Superior temporal gyrus (tissue), 1 donor: Measurements from ENCODE around the gene KMT2C.
"Not testable (repeated sequence)": the region's sequence is repeated elsewhere in the genome, so short reads cannot be mapped to it uniquely, and the experiment has no call there.

Experiments used
- DNase-seq: peaks from one replicate; pipeline ENCODE4 v3.0.0-alpha.2; 2016; ENCODE audit errors: extremely low spot score

The KMT2C gene

GRCh38 chr7:152313217-152313616, 122.6 kb downstream of the KMT2C start:
- no peak for DNase-seq

GRCh38 chr7:152312316-152312715, 123.5 kb downstream of the KMT2C start:
- DNase-seq, result no peak

GRCh38 chr7:152307902-152308301, 127.9 kb downstream of the KMT2C start:
- DNase-seq, result no peak

GRCh38 chr7:152299542-152300143, 136.2 kb downstream of the KMT2C start:
- not testable (repeated sequence) for DNase-seq

GRCh38 chr7:152292897-152293296, 142.9 kb downstream of the KMT2C start:
- DNase-seq, result no peak

DNA sequence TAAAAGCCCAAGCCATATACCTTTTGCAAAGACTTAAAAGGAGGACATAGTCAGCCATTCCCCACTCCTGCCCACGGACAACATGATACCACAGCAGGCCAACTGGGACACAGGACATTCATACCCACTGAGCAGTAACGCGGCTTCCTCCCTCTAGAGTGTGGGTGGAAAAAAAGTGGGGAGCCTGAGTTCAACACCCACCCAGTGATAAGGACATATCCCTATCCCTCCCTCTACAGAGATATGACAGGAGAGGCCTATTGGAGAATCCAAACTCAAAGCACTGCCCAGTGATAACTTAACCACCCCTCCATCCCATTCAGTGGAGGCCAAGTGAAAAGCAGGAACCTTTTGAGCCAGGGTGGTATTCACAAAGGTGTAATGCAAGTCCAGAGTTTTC, 148.8 kb downstream of the KMT2C start:
- not testable (repeated sequence) for DNase-seq

- not testable (repeated sequence) for DNase-seq
Measured at GRCh38 chr7:152286219-152286618, 149.6 kb downstream of the KMT2C start.

GRCh38 chr7:152284998-152285397, 150.8 kb downstream of the KMT2C start:
- DNase-seq, result not testable (repeated sequence)

- not testable (repeated sequence) for DNase-seq
Measured at GRCh38 chr7:152277687-152278086, 158.1 kb downstream of the KMT2C start.

DNA sequence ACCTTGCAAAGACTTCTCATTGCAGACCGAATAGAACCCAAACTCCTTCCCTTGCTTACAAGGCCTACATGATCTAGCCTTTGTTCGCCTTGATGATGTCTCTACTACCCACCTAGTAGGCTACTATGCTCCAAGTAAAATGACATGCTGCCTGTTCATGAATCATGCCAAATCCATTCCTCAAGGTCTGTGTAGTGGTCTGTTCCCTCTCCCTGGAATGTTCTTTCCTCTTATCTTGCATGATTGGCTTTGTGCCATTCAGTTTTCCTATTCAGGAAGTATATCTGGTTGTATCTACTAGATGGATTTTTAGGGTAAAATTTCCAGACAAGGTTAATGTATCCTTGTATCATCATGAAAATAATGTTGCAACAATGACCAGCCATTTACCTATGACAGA, 165.4 kb downstream of the KMT2C start:
- DNase-seq, result not testable (repeated sequence)

- not testable (repeated sequence) for DNase-seq
Measured at GRCh38 chr7:152266859-152267258, 168.9 kb downstream of the KMT2C start.

- not testable (repeated sequence) for DNase-seq
Measured at GRCh38 chr7:152264915-152265314, 170.9 kb downstream of the KMT2C start.

GRCh38 chr7:152262146-152262545, 173.7 kb downstream of the KMT2C start:
- not testable (repeated sequence) for DNase-seq

GRCh38 chr7:152259645-152260044, 176.2 kb downstream of the KMT2C start:
- not testable (repeated sequence) for DNase-seq

DNA sequence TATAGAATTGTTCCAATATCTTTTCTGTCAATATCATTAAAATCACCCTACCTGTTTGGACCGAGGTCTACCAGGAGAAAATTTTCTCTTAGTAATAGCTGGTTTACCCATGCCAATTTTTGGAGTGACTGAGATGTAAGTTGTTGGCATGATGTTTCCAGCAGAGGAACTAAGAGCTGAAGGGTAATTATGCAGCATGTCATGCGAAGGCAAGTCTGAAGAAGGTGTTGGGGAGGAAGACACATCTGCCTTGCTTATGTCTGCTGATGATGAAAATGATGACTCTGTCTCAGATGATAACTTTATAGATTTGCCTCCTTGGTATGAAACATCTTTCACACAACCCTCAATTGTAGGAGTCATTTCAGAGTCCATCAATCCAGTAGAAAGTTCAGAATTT, 188.0 kb downstream of the KMT2C start:
- DNase-seq, result not testable (repeated sequence)

GRCh38 chr7:152245417-152245816, 190.4 kb downstream of the KMT2C start:
- DNase-seq, result not testable (repeated sequence)

- DNase-seq, result not testable (repeated sequence)
Measured at GRCh38 chr7:152243464-152243863, 192.3 kb downstream of the KMT2C start.

- not testable (repeated sequence) for DNase-seq
Measured at GRCh38 chr7:152241301-152241700, 194.5 kb downstream of the KMT2C start.

DNA sequence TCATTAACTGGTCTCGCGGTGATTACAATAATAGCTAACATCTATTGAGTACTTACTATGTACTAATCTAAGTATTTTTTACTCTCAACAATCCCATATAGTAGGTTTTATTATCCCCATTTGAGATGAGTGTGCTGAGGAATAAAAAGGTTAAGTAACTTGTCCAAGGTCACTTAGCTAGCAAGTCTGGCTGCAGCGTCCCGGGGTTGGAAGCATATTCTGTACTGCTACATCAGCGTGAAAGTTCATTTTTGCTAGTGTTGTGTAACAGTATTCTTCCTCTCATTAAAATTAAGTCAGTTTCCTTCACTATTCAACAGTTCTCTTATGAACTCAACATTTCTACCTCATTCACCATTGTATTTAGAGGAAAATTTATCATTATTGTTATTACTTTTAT, 199.5 kb downstream of the KMT2C start:
- not testable (repeated sequence) for DNase-seq

DNA sequence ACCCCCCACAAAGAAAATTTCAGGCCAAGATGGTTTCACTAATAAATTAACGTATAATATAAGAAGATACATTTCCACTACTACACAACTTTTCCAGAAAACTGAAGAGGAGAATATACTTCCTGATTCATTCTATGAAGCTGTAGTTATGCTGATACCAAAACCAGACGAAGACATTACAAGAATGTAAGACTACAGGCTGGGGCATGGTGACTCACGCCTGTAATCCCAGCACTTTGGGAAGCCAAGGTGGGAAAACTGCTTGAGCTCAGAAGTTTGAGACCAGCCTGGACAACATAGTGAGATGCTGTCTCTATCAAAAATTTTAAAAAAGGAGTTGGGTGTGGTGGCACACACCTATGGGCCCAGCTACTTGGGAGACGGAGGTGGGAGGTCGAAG, 201.4 kb downstream of the KMT2C start:
- DNase-seq, result not testable (repeated sequence)

- DNase-seq, result no peak
Measured at GRCh38 chr7:152231089-152231488, 204.7 kb downstream of the KMT2C start.

GRCh38 chr7:152219556-152219955, 216.2 kb downstream of the KMT2C start:
- not testable (repeated sequence) for DNase-seq

DNA sequence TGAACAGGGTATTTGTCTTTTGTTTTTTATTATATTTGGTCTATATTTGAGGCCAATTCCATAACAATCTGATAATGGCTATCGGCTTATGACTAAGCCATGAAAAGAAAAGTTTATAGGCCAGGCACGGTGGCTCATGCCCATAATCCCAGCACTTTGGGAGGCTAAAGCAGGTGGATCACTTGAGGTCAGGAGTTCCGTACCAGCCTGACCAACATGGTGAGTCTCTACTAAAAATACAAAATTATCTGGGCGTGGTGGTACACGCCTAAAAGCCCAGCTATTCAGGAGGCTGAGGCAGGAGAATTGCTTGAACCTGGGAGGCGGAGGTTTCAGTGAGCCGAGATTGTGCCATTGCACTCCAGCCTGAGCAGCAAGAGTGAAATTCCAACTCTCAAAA, 227.0 kb downstream of the KMT2C start:
- DNase-seq, result not testable (repeated sequence)

GRCh38 chr7:152204417-152204816, 231.4 kb downstream of the KMT2C start:
- DNase-seq, result not testable (repeated sequence)
